SJCRH30 (cell line): ENCODE data around the gene RAB28. TPM values are rescaled to one million over a fixed set of nuclear protein-coding genes. Genes with fewer than 3 reads are reported as not detected.

ENCODE experiments used
- DNase-seq, 2 experiments: peaks; one replicate each; pipeline ENCODE4 v3.0.0-alpha.2; 2015 to 2020
- H3K27ac ChIP-seq: fragments of 250-450 bp; sonication (Bioruptor Pico); 2 replicates; pipeline ENCODE4 v1.5.1; 2020; ENCODE audit warnings: mild to moderate bottlenecking, moderate library complexity
- H3K27me3 ChIP-seq: fragments of 250-450 bp; sonication (Bioruptor Pico); 2 replicates; pipeline ENCODE4 v1.5.1; 2020; ENCODE audit warnings: mild to moderate bottlenecking, moderate library complexity
- H3K36me3 ChIP-seq: fragments of 250-450 bp; sonication (Bioruptor Pico); 2 replicates; pipeline ENCODE4 v1.5.1; 2020; ENCODE audit warnings: mild to moderate bottlenecking, moderate library complexity
- H3K4me1 ChIP-seq: fragments of 250-450 bp; sonication (Bioruptor Pico); 2 replicates; pipeline ENCODE4 v1.5.1; 2020; ENCODE audit warnings: mild to moderate bottlenecking, moderate library complexity
- H3K4me3 ChIP-seq: fragments of 250-450 bp; sonication (Bioruptor Pico); 2 replicates; pipeline ENCODE4 v1.5.1; 2020; ENCODE audit warnings: mild to moderate bottlenecking, moderate library complexity
- H3K9me3 ChIP-seq: fragments of 250-450 bp; sonication (Bioruptor Pico); replicated peaks from 2 replicates; pipeline ENCODE4 v1.5.1; 2020; ENCODE audit warnings: mild to moderate bottlenecking, moderate library complexity
- total RNA-seq: library from RNA; depleted of rRNA; stranded (reverse); fragments of >200 nt; shearing (Covaris generic); gene quantifications from 2 replicates; pipeline ENCODE4 v1.2.3, GENCODE V29; 2014

The RAB28 gene
- total RNA-seq, 1 experiment from 2014 or later = 40.2 TPM

- H3K27ac ChIP-seq = peak overlapping the region; percentile 96
- DNase-seq = peak; percentile 31 to 59
Observed at GRCh38 chr4:13483136-13483767, 888 bp downstream of the RAB28 start.

GRCh38 chr4:13481569-13481968, 2.6 kb downstream of the RAB28 start:
- DNase-seq = peak in 1 of 2 experiments; percentile 9

More at GRCh38 chr4:13483136-13483767, 888 bp downstream of the RAB28 start:
- Histone ChIP-seq H3K36me3 (peaks cover 4% of the 10 kb centered on the region; the same call in 1 of the 2 replicates), H3K4me1 (peaks cover 10% of the 10 kb centered on the region; the same call in 1 of the 2 replicates), H3K4me3 (peak overlapping the region; percentile 75), H3K9me3 (no peaks in the 10 kb centered on the region), H3K27me3 (no peaks in the 10 kb centered on the region)

GRCh38 chr4:13478707-13479106, 5.4 kb downstream of the RAB28 start:
- no peaks in the 10 kb centered on the region for H3K9me3 ChIP-seq
- DNase-seq = peak in 1 of 2 experiments; percentile 12

More at GRCh38 chr4:13481569-13481968, 2.6 kb downstream of the RAB28 start:
- Histone ChIP-seq H3K27ac (no peak overlapping the region), H3K4me1 (peaks cover 10% of the 10 kb centered on the region; the same call in 1 of the 2 replicates), H3K27me3 (no peaks in the 10 kb centered on the region), H3K36me3 (peaks cover 7% of the 10 kb centered on the region; the same call in 1 of the 2 replicates), H3K4me3 (no peak overlapping the region), H3K9me3 (no peaks in the 10 kb centered on the region)

GRCh38 chr4:13478131-13478530, 6.0 kb downstream of the RAB28 start:
- no peaks in the 10 kb centered on the region for H3K9me3 ChIP-seq
- no peak overlapping the region for H3K4me3 ChIP-seq
- no peak for DNase-seq
- H3K36me3 ChIP-seq = peaks cover 23% of the 10 kb centered on the region
- peaks cover 10% of the 10 kb centered on the region; the same call in 1 of the 2 replicates for H3K4me1 ChIP-seq
- H3K27ac ChIP-seq = no peak overlapping the region
- H3K27me3 ChIP-seq = no peaks in the 10 kb centered on the region

More at GRCh38 chr4:13478707-13479106, 5.4 kb downstream of the RAB28 start:
- Histone ChIP-seq H3K4me1 (peaks cover 10% of the 10 kb centered on the region; the same call in 1 of the 2 replicates), H3K36me3 (peaks cover 19% of the 10 kb centered on the region), H3K27ac (no peak overlapping the region), H3K27me3 (no peaks in the 10 kb centered on the region), H3K4me3 (no peak overlapping the region)

- no peak for DNase-seq
- Histone ChIP-seq H3K27me3 (no peaks in the 10 kb centered on the region), H3K4me3 (no peak overlapping the region), H3K36me3 (peaks cover 29% of the 10 kb centered on the region), H3K4me1 (peaks cover 10% of the 10 kb centered on the region), H3K27ac (no peak overlapping the region), H3K9me3 (no peaks in the 10 kb centered on the region)
Observed at GRCh38 chr4:13476915-13477314, 7.2 kb downstream of the RAB28 start.

GRCh38 chr4:13476152-13476551, 8.0 kb downstream of the RAB28 start:
- Histone ChIP-seq H3K4me3 (no peak overlapping the region), H3K9me3 (no peaks in the 10 kb centered on the region), H3K36me3 (peaks cover 32% of the 10 kb centered on the region), H3K4me1 (peaks cover 10% of the 10 kb centered on the region; the same call in 1 of the 2 replicates), H3K27ac (no peak overlapping the region), H3K27me3 (no peaks in the 10 kb centered on the region)
- no peak for DNase-seq

- H3K27ac ChIP-seq = no peak overlapping the region
- H3K27me3 ChIP-seq = no peaks in the 10 kb centered on the region
Observed at GRCh38 chr4:13471400-13471799, 12.7 kb downstream of the RAB28 start.

GRCh38 chr4:13470379-13470778, 13.8 kb downstream of the RAB28 start:
- DNase-seq = no peak
- Histone ChIP-seq H3K4me1 (peaks cover 13% of the 10 kb centered on the region; the same call in 1 of the 2 replicates), H3K9me3 (no peaks in the 10 kb centered on the region), H3K36me3 (peaks cover 30% of the 10 kb centered on the region), H3K4me3 (no peak overlapping the region), H3K27me3 (no peaks in the 10 kb centered on the region), H3K27ac (no peak overlapping the region)

More at GRCh38 chr4:13471400-13471799, 12.7 kb downstream of the RAB28 start:
- no peak for DNase-seq
- H3K36me3 ChIP-seq = peaks cover 29% of the 10 kb centered on the region
- no peak overlapping the region for H3K4me3 ChIP-seq
- no peaks in the 10 kb centered on the region for H3K9me3 ChIP-seq
- peaks cover 13% of the 10 kb centered on the region; the same call in 1 of the 2 replicates for H3K4me1 ChIP-seq

GRCh38 chr4:13464973-13465372, 19.2 kb downstream of the RAB28 start:
- no peaks in the 10 kb centered on the region for H3K27me3 ChIP-seq
- H3K9me3 ChIP-seq = no peaks in the 10 kb centered on the region
- no peak for DNase-seq
- H3K4me3 ChIP-seq = no peak overlapping the region
- 0 out of 2 replicates have a peak, but pooled peaks cover 9% of the 10 kb centered on the region for H3K36me3 ChIP-seq
- peaks cover 2% of the 10 kb centered on the region; the same call in 1 of the 2 replicates for H3K4me1 ChIP-seq
- no peak overlapping the region for H3K27ac ChIP-seq

- H3K36me3 ChIP-seq = 0 out of 2 replicates have a peak, but pooled peaks cover 12% of the 10 kb centered on the region
- peaks cover 2% of the 10 kb centered on the region; the same call in 1 of the 2 replicates for H3K4me1 ChIP-seq
- DNase-seq = no peak
- no peaks in the 10 kb centered on the region for H3K27me3 ChIP-seq
- no peak overlapping the region for H3K4me3 ChIP-seq
- H3K9me3 ChIP-seq = no peaks in the 10 kb centered on the region
- H3K27ac ChIP-seq = no peak overlapping the region
Observed at GRCh38 chr4:13464543-13464942, 19.6 kb downstream of the RAB28 start.

GRCh38 chr4:13461191-13461905, 22.8 kb downstream of the RAB28 start:
- no peak overlapping the region for H3K4me3 ChIP-seq
- DNase-seq = no peak
- no peaks in the 10 kb centered on the region for H3K4me1 ChIP-seq
- H3K27me3 ChIP-seq = no peaks in the 10 kb centered on the region
- H3K27ac ChIP-seq = no peak overlapping the region
- peaks cover 14% of the 10 kb centered on the region; the same call in 1 of the 2 replicates for H3K36me3 ChIP-seq
- H3K9me3 ChIP-seq = no peaks in the 10 kb centered on the region

GRCh38 chr4:13455411-13455810, 28.7 kb downstream of the RAB28 start:
- H3K9me3 ChIP-seq = no peaks in the 10 kb centered on the region
- no peak overlapping the region for H3K27ac ChIP-seq
- no peak overlapping the region for H3K4me3 ChIP-seq
- peaks cover 29% of the 10 kb centered on the region for H3K36me3 ChIP-seq
- H3K4me1 ChIP-seq = no peaks in the 10 kb centered on the region
- no peak for DNase-seq
- H3K27me3 ChIP-seq = no peaks in the 10 kb centered on the region

GRCh38 chr4:13454786-13455185, 29.4 kb downstream of the RAB28 start:
- Histone ChIP-seq H3K27ac (no peak overlapping the region), H3K27me3 (no peaks in the 10 kb centered on the region), H3K4me3 (no peak overlapping the region), H3K9me3 (no peaks in the 10 kb centered on the region), H3K36me3 (peaks cover 27% of the 10 kb centered on the region), H3K4me1 (no peaks in the 10 kb centered on the region)
- DNase-seq = no peak

GRCh38 chr4:13452927-13453579, 31.1 kb downstream of the RAB28 start:
- H3K4me3 ChIP-seq = no peak overlapping the region
- no peaks in the 10 kb centered on the region for H3K4me1 ChIP-seq
- peaks cover 25% of the 10 kb centered on the region for H3K36me3 ChIP-seq
- no peaks in the 10 kb centered on the region for H3K9me3 ChIP-seq
- H3K27me3 ChIP-seq = no peaks in the 10 kb centered on the region
- H3K27ac ChIP-seq = no peak overlapping the region
- no peak for DNase-seq

GRCh38 chr4:13449590-13449989, 34.5 kb downstream of the RAB28 start:
- DNase-seq = no peak
- no peaks in the 10 kb centered on the region for H3K27me3 ChIP-seq
- no peak overlapping the region for H3K27ac ChIP-seq
- H3K4me1 ChIP-seq = no peaks in the 10 kb centered on the region
- peaks cover 12% of the 10 kb centered on the region for H3K36me3 ChIP-seq
- no peak overlapping the region for H3K4me3 ChIP-seq
- H3K9me3 ChIP-seq = no peaks in the 10 kb centered on the region
